ENCODE data around the gene FCGR3A. TPM values are rescaled to one million over a fixed set of nuclear protein-coding genes. Genes with fewer than 3 reads are reported as not detected.
"Not testable (repeated sequence)": the region's sequence is repeated elsewhere in the genome, so short reads cannot be mapped to it uniquely, and the experiment has no call there.

Gene FCGR3A
- total and polyA plus RNA-seq, 2 of the 8 experiments (the other 6 are each of a cell fraction or from before 2014, with no cell fraction given) = not detected

GRCh38 chr1:161595173-161595572, 45.6 kb upstream of the FCGR3A start:
- H3K23me2 ChIP-seq (ENCODE audit: low read depth, low read length); H3K4me2 ChIP-seq (ENCODE audit: insufficient read depth in 1 of 2, low read depth in 2 of 2, low read length in 2 of 2); FAIRE-seq; H3K79me1 ChIP-seq (ENCODE audit: low read depth, low read length); H3K4me1 ChIP-seq (replicated peaks in 1 of 4; ENCODE audit: control insufficient read depth in 3 of 4, insufficient read depth in 4 of 4, low read length in 3 of 4); H2BK15ac ChIP-seq (ENCODE audit: low read length); CTCF ChIA-PET (ENCODE audit: partially characterized antibody); H4K8ac ChIP-seq (ENCODE audit: extremely low read depth, insufficient read depth, low read length); DNase-seq (ENCODE audit: low read depth in 1 of 2, low spot score in 2 of 2); H3K56ac ChIP-seq (replicated peaks; ENCODE audit: insufficient read length, low read depth, low read length); H3K9me3 ChIP-seq (ENCODE audit: insufficient read depth in 2 of 2, low read depth in 1 of 2, low read length in 1 of 2); H2BK12ac ChIP-seq (ENCODE audit: low read depth, low read length); H2AFZ ChIP-seq (ENCODE audit: low read length); H3K9ac ChIP-seq (replicated peaks in 1 of 4; ENCODE audit: extremely low read depth in 1 of 4, low read depth in 3 of 4, low read length in 3 of 4); H3K23ac ChIP-seq (ENCODE audit: insufficient read length); H3K18ac ChIP-seq (ENCODE audit: extremely low read depth, low read length); H3K4me3 ChIP-seq (ENCODE audit: extremely low read depth in 1 of 4, insufficient read depth in 2 of 4, low read depth in 3 of 4, low read length in 4 of 4); H2BK20ac ChIP-seq (ENCODE audit: low read length); H3K36me3 ChIP-seq (ENCODE audit: control insufficient read depth in 2 of 4, insufficient read depth in 4 of 4, low read length in 3 of 4); H3K14ac ChIP-seq (ENCODE audit: insufficient read length); H2BK5ac ChIP-seq (ENCODE audit: low read depth, low read length); H4K91ac ChIP-seq (replicated peaks; ENCODE audit: insufficient read length, low read length); H3K4ac ChIP-seq (replicated peaks; ENCODE audit: insufficient read length, low read depth, low read length); H3K27ac ChIP-seq (ENCODE audit: low read depth, low read length); H3K27me3 ChIP-seq (replicated peaks in 1 of 4; ENCODE audit: control insufficient read depth in 3 of 4, extremely low read depth in 1 of 4, insufficient read depth in 3 of 4, low read length in 3 of 4); H2AK5ac ChIP-seq (ENCODE audit: low read depth, low read length); POLR2A ChIA-PET (ENCODE audit: partially characterized antibody); H3K79me2 ChIP-seq (ENCODE audit: control insufficient read depth in 1 of 2, insufficient read depth in 2 of 2, low read length in 2 of 2); H2BK120ac ChIP-seq (replicated peaks; ENCODE audit: low read depth, low read length); H4K5ac ChIP-seq (ENCODE audit: insufficient read length, low read depth, low read length); H4K20me1 ChIP-seq (replicated peaks in 1 of 2; ENCODE audit: control insufficient read depth in 1 of 2, insufficient read depth in 2 of 2, low read length in 2 of 2): not testable (repeated sequence)
- 90% methylated on average over 2 of the region's 2 CpGs; no CpG with 5 or more reads in 1 of the 2 experiments for whole genome bisulfite sequencing, 2 experiments (ENCODE audit: extremely low coverage in 1 of 2, insufficient coverage in 1 of 2, insufficient read length in 1 of 2, insufficient replicate concordance in 2 of 2, low coverage in 1 of 2, low lambda C conversion rate in 2 of 2, missing lambda C conversion rate in 1 of 2)

- H3K9me3 ChIP-seq (ENCODE audit: insufficient read depth in 2 of 2, low read depth in 1 of 2, low read length in 1 of 2); H2BK20ac ChIP-seq (ENCODE audit: low read length); H3K9ac ChIP-seq (replicated peaks in 1 of 4; ENCODE audit: extremely low read depth in 1 of 4, low read depth in 3 of 4, low read length in 3 of 4); H2BK120ac ChIP-seq (replicated peaks; ENCODE audit: low read depth, low read length); H4K91ac ChIP-seq (replicated peaks; ENCODE audit: insufficient read length, low read length); DNase-seq (ENCODE audit: low read depth in 1 of 2, low spot score in 2 of 2); H3K4ac ChIP-seq (replicated peaks; ENCODE audit: insufficient read length, low read depth, low read length); H3K18ac ChIP-seq (ENCODE audit: extremely low read depth, low read length); H4K20me1 ChIP-seq (replicated peaks in 1 of 2; ENCODE audit: control insufficient read depth in 1 of 2, insufficient read depth in 2 of 2, low read length in 2 of 2); H2BK5ac ChIP-seq (ENCODE audit: low read depth, low read length); H4K5ac ChIP-seq (ENCODE audit: insufficient read length, low read depth, low read length); H4K8ac ChIP-seq (ENCODE audit: extremely low read depth, insufficient read depth, low read length); H2AFZ ChIP-seq (ENCODE audit: low read length); H3K4me3 ChIP-seq (ENCODE audit: extremely low read depth in 1 of 4, insufficient read depth in 2 of 4, low read depth in 3 of 4, low read length in 4 of 4); CTCF ChIA-PET (ENCODE audit: partially characterized antibody); H3K23me2 ChIP-seq (ENCODE audit: low read depth, low read length); H3K56ac ChIP-seq (replicated peaks; ENCODE audit: insufficient read length, low read depth, low read length); FAIRE-seq; H3K23ac ChIP-seq (ENCODE audit: insufficient read length); H2BK12ac ChIP-seq (ENCODE audit: low read depth, low read length); H3K36me3 ChIP-seq (ENCODE audit: control insufficient read depth in 2 of 4, insufficient read depth in 4 of 4, low read length in 3 of 4); H3K14ac ChIP-seq (ENCODE audit: insufficient read length); H3K79me1 ChIP-seq (ENCODE audit: low read depth, low read length); H3K4me1 ChIP-seq (replicated peaks in 1 of 4; ENCODE audit: control insufficient read depth in 3 of 4, insufficient read depth in 4 of 4, low read length in 3 of 4); H3K4me2 ChIP-seq (ENCODE audit: insufficient read depth in 1 of 2, low read depth in 2 of 2, low read length in 2 of 2); H3K27ac ChIP-seq (ENCODE audit: low read depth, low read length); H3K27me3 ChIP-seq (replicated peaks in 1 of 4; ENCODE audit: control insufficient read depth in 3 of 4, extremely low read depth in 1 of 4, insufficient read depth in 3 of 4, low read length in 3 of 4); H2AK5ac ChIP-seq (ENCODE audit: low read depth, low read length); H3K79me2 ChIP-seq (ENCODE audit: control insufficient read depth in 1 of 2, insufficient read depth in 2 of 2, low read length in 2 of 2); H2BK15ac ChIP-seq (ENCODE audit: low read length): not testable (repeated sequence)
- POLR2A ChIA-PET (ENCODE audit: partially characterized antibody) = interaction anchor here (1.3 kb wide), 1 partner anchor 18 kb away, joined by 6 read pairs; no protein-coding TSS in a partner anchor
- WGBS, 2 experiments (ENCODE audit: extremely low coverage in 1 of 2, insufficient coverage in 1 of 2, insufficient read length in 1 of 2, insufficient replicate concordance in 2 of 2, low coverage in 1 of 2, low lambda C conversion rate in 2 of 2, missing lambda C conversion rate in 1 of 2) = 78% methylated on average over 4 of the region's 4 CpGs; no CpG with 5 or more reads in 1 of the 2 experiments
Measured at GRCh38 chr1:161594269-161594984, 44.8 kb upstream of the FCGR3A start.

All from H1 (cell line).